T-cell (primary cell): Measurements from ENCODE around the gene OR2M5. TPM values are rescaled to one million over a fixed set of nuclear protein-coding genes. Genes with fewer than 3 reads are reported as not detected.

Source experiments
- ATAC-seq, 4 experiments: fragments of 200-7000 bp in 3 of 4; fragments of 150-1000 bp in 1 of 4; cut with Tn5 transposase; replicated peaks in 1 of 4; 1 replicate in 3 of 4; 2 replicates in 1 of 4; pipeline ENCODE4 v1.10.0; 2021; ENCODE audit warnings: moderate library complexity in 3 of 4, mild to moderate bottlenecking in 2 of 4, moderate number of reproducible peaks in 1 of 4
- CTCF ChIA-PET, 2 donors: fragments of 300-600 bp; sonication (Branson Sonifier 250); formaldehyde crosslinking; loops; one replicate each; lab custom pipeline; 2022; ENCODE audit warnings: antibody characterized with exemption in 2 of 2; lab: Charles Lee
- POLR2A ChIA-PET, 2 donors: fragments of 300-600 bp; sonication (Branson Sonifier 250); formaldehyde crosslinking; loops; one replicate each; lab custom pipeline; 2022; ENCODE audit warnings: antibody characterized with exemption in 2 of 2; lab: Charles Lee
- DNase-seq, 35 experiments: peaks; one replicate each; pipeline versions ENCODE4 v3.0.0 to v3.0.0-alpha.2; 2013 to 2023
- H3K27ac ChIP-seq: one replicate; pipeline ENCODE4 v1.5.1; 2013; ENCODE audit warnings: low read length
- H3K27me3 ChIP-seq, 2 experiments: replicated peaks in 1 of 2; 1 replicate in 1 of 2; 2 replicates in 1 of 2; pipeline versions ENCODE4 v1.6.1 to v1.7.0; 2013; ENCODE audit warnings: low read length in 1 of 2, mixed read lengths in 1 of 2; ENCODE audit not compliant: control insufficient read depth in 2 of 2, insufficient read depth in 2 of 2; ENCODE audit errors: extremely low read depth in 1 of 2
- H3K36me3 ChIP-seq, 2 donors: 1 replicate in 1 of 2; 2 replicates in 1 of 2; pipeline versions ENCODE4 v1.6.1 to v1.7.0; 2013; ENCODE audit warnings: low read length in 1 of 2; ENCODE audit not compliant: control insufficient read depth in 2 of 2, insufficient read depth in 1 of 2; ENCODE audit errors: extremely low read depth in 1 of 2
- H3K4me1 ChIP-seq, 2 experiments: 1 replicate in 1 of 2; 2 replicates in 1 of 2; pipeline versions ENCODE4 v1.6.1 to v1.7.0; 2013; ENCODE audit warnings: low read length in 2 of 2, mixed read lengths in 1 of 2; ENCODE audit not compliant: insufficient read depth in 2 of 2, control insufficient read depth in 1 of 2; ENCODE audit errors: extremely low read depth in 1 of 2
- H3K4me3 ChIP-seq, 2 donors: 1 replicate in 1 of 2; 2 replicates in 1 of 2; pipeline versions ENCODE4 v1.5.1 to v1.7.0; 2013; ENCODE audit warnings: mild to moderate bottlenecking in 2 of 2, low read length in 1 of 2, moderate library complexity in 1 of 2; ENCODE audit not compliant: control insufficient read depth in 1 of 2; ENCODE audit errors: extremely low read depth in 1 of 2
- H3K9me3 ChIP-seq: 2 replicates; pipeline ENCODE4 v1.7.0; 2013
- H3K27ac Mint-ChIP-seq, 2 donors: one replicate each; pipeline ENCODE4 v1.8.0; 2020 to 2021; ENCODE audit warnings: mild to moderate bottlenecking in 2 of 2, mixed read lengths in 2 of 2
- H3K27me3 Mint-ChIP-seq, 2 donors: one replicate each; pipeline ENCODE4 v1.8.0; 2021 to 2022; ENCODE audit warnings: mixed read lengths in 2 of 2
- H3K36me3 Mint-ChIP-seq: one replicate; pipeline ENCODE4 v1.8.0; 2021; ENCODE audit warnings: mixed read lengths
- H3K4me1 Mint-ChIP-seq, 3 donors: one replicate each; pipeline ENCODE4 v1.8.0; 2020 to 2022; ENCODE audit warnings: mixed read lengths in 3 of 3, mild to moderate bottlenecking in 1 of 3
- H3K4me3 Mint-ChIP-seq, 3 donors: one replicate each; pipeline ENCODE4 v1.8.0; 2020 to 2022; ENCODE audit warnings: mild to moderate bottlenecking in 3 of 3, mixed read lengths in 3 of 3, moderate library complexity in 3 of 3
- H3K9me3 Mint-ChIP-seq, 3 donors: one replicate each; pipeline ENCODE4 v1.8.0; 2020 to 2022; ENCODE audit warnings: mixed read lengths in 3 of 3
- WGBS: methylation state at CpG from one replicate; pipeline ENCODE4 v1.1.5; 2013; ENCODE audit warnings: missing lambda C conversion rate; ENCODE audit not compliant: insufficient coverage; 5-methylcytosine and 5-hydroxymethylcytosine counted together
- total RNA-seq, 35 experiments: library from RNA in 6 of 35; stranded (reverse) in 6 of 35; fragments of 120-200 nt in 1 of 35; gene quantifications; one replicate each; pipeline versions ENCODE4 v1.2.1 to v1.2.4 and lab custom pipeline; 2013 to 2026

OR2M5 gene, protein sequence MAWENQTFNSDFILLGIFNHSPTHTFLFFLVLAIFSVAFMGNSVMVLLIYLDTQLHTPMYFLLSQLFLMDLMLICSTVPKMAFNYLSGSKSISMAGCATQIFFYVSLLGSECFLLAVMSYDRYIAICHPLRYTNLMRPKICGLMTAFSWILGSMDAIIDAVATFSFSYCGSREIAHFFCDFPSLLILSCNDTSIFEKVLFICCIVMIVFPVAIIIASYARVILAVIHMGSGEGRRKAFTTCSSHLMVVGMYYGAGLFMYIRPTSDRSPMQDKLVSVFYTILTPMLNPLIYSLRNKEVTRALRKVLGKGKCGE
- total RNA-seq (not detected), total RNA-seq (lab: John Stamatoyannopoulos, UW) (0 reads per million in 29 experiments)
- total RNA-seq (2013), result not detected

DNA sequence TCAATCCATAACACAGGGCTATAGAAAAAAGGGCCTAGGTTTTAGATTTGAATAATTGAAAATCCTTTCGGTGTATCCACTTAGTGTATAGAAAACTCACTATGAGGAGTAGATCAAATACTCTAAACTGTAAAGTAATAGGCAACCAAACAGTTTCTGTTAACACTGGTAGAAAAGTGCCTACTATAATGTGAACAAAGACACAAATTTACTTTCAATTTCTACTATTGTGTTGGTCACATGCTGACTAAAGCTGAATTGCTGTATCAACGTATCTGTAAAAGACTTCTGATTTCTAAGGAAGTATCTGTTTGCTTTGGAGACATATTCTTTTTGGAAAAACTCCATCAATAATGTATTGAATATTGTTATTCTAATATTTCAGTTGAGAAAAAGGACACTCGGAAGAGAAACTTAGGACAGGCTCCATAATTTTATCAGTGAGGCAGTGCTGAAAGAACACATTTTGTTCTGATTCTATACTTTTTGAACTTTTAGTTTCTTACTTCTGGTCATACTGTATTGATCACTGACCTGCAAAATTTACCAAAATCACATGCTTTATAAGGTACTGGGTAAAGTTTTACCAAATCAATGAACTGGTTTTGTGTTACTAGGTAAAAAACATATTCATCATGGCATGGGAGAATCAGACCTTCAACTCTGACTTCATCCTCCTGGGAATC, at the start of gene OR2M5:
OR2M5 (plus strand) TSS at position 636 of the 686 bp plus-strand sequence; CDS start at position 636, 0 bp downstream.
- peaks cover 13 to 23% (median 19%) of the 10 kb centered on the region in 3 donors for H3K9me3 Mint-ChIP-seq
- H3K36me3 Mint-ChIP-seq, result no peaks in the 10 kb centered on the region
- no peaks in the 10 kb centered on the region for H3K27me3 ChIP-seq
- no peak for ATAC-seq
- WGBS, result no CpG with 5 or more reads among the region's 3 CpGs
- H3K9me3 ChIP-seq, result no peaks in the 10 kb centered on the region
- H3K4me3 Mint-ChIP-seq, result no peak within 1 kb of the TSS
- DNase-seq, result no peak
- H3K4me1 ChIP-seq, result no peaks in the 10 kb centered on the region
- H3K4me3 ChIP-seq, result no peak within 1 kb of the TSS
- H3K4me1 Mint-ChIP-seq, result no peaks in the 10 kb centered on the region
- CTCF ChIA-PET, result no interaction called here
- no peaks in the 10 kb centered on the region for H3K27me3 Mint-ChIP-seq
- H3K36me3 ChIP-seq, result no peaks in the 10 kb centered on the region
- no peak within 1 kb of the TSS for H3K27ac ChIP-seq
- no peak within 1 kb of the TSS for H3K27ac Mint-ChIP-seq
- POLR2A ChIA-PET, result no interaction called here

DNA sequence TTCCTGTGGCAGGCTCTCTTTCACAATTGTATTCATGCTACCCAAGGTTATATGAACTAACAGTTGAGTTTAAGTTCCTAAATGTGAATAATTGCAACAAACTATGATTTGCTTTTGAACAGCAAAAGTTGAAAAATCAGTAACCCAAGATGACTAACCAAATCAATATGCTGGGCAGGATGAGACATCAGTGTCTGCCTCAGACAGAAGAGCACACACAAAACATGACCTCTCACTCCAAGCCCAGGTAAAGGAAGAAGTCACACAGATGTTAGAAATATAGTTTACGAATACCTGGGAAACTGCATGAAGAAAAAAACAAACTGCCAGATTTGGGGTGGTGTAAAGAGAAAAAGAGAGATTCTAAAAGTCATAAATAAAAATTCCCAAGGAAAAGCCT, 46.4 kb upstream of the OR2M5 start:
- no peak overlapping the region for H3K27ac Mint-ChIP-seq
- H3K4me3 ChIP-seq, result no peak overlapping the region
- H3K36me3 Mint-ChIP-seq, result no peaks in the 10 kb centered on the region
- WGBS, result no CpG with 5 or more reads among the region's 1 CpG
- CTCF ChIA-PET, result no interaction called here
- no peaks in the 10 kb centered on the region for H3K36me3 ChIP-seq
- no peaks in the 10 kb centered on the region for H3K4me1 Mint-ChIP-seq
- no peaks in the 10 kb centered on the region for H3K9me3 ChIP-seq
- peaks cover 0 to 13% (median 6%) of the 10 kb centered on the region in 3 donors for H3K9me3 Mint-ChIP-seq
- DNase-seq (no peak), ATAC-seq (no peak)
- POLR2A ChIA-PET, result no interaction called here
- H3K27me3 Mint-ChIP-seq, result no peaks in the 10 kb centered on the region
- H3K27ac ChIP-seq, result no peak overlapping the region
- no peaks in the 10 kb centered on the region for H3K4me1 ChIP-seq
- no peak overlapping the region for H3K4me3 Mint-ChIP-seq
- H3K27me3 ChIP-seq, result no peaks in the 10 kb centered on the region

DNA sequence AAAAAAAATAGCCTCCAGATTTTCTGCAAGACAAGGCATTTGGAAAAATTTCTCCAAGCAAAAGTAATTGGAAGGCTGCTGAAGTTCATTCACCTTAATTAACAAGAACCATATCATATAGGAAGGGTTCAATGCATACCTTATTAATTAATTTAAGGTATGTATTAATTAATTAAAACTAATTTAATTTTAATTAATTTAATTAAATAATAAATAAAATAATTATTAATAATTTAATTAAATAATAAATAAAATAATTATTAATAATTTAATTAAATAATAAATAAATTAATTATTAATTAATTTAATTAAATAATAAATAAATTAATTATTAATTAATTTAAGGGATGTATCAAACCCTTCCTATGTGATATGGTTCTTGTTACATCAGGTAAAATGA, 42.1 kb upstream of the OR2M5 start:
- CTCF ChIA-PET, result no interaction called here
- H3K9me3 ChIP-seq, result no peaks in the 10 kb centered on the region
- H3K36me3 ChIP-seq, result no peaks in the 10 kb centered on the region

DNA sequence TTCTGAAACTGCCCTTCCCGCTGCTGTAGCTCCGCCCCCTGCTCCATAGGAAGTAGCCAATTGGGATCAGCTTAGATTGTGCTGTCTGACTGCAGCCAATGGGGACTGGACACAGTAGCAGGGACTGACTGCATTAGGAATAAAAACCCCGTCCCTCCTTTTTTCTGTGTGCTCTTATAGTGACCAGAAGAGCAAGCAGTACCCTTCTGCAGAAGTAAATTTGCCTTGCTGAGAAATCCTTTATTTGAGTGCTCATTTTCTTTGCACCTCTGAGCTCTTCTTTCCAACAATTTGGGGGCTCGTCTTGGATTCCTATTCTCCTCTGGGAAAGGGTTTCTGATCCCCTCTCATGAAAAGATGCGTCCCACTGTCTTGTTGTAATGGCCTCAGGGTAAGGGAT, 33.8 kb upstream of the OR2M5 start:
- Mint-ChIP-seq H3K27me3 (no peaks in the 10 kb centered on the region), H3K9me3 (peaks cover 26 to 37% (median 36%) of the 10 kb centered on the region in 3 donors), H3K27ac (no peak overlapping the region), H3K4me1 (no peaks in the 10 kb centered on the region), H3K36me3 (no peaks in the 10 kb centered on the region), H3K4me3 (no peak overlapping the region)
- Histone ChIP-seq H3K27me3 (no peaks in the 10 kb centered on the region), H3K27ac (no peak overlapping the region), H3K36me3 (no peaks in the 10 kb centered on the region), H3K9me3 (no peaks in the 10 kb centered on the region), H3K4me1 (no peaks in the 10 kb centered on the region), H3K4me3 (no peak overlapping the region)
- ATAC-seq (no peak), DNase-seq (no peak)
- POLR2A ChIA-PET, result no interaction called here
- CTCF ChIA-PET, result no interaction called here
- 93% methylated on average over 3 of the region's 5 CpGs for WGBS

More for the DNA sequence above, 42.1 kb upstream of the OR2M5 start:
- H3K4me3 ChIP-seq, result no peak overlapping the region
- Mint-ChIP-seq H3K4me1 (no peaks in the 10 kb centered on the region), H3K27ac (no peak overlapping the region), H3K9me3 (peaks cover 0 to 21% (median 3%) of the 10 kb centered on the region in 3 donors), H3K36me3 (no peaks in the 10 kb centered on the region), H3K27me3 (no peaks in the 10 kb centered on the region), H3K4me3 (no peak overlapping the region)
- DNase-seq, result no peak
- H3K27ac ChIP-seq, result no peak overlapping the region
- no peaks in the 10 kb centered on the region for H3K4me1 ChIP-seq
- no peak for ATAC-seq
- H3K27me3 ChIP-seq, result no peaks in the 10 kb centered on the region
- POLR2A ChIA-PET, result interaction anchor here in 1 of 2 donors (0.6 kb wide), 1 partner anchor 1732 kb away, joined by 3 read pairs; no protein-coding TSS in a partner anchor

DNA sequence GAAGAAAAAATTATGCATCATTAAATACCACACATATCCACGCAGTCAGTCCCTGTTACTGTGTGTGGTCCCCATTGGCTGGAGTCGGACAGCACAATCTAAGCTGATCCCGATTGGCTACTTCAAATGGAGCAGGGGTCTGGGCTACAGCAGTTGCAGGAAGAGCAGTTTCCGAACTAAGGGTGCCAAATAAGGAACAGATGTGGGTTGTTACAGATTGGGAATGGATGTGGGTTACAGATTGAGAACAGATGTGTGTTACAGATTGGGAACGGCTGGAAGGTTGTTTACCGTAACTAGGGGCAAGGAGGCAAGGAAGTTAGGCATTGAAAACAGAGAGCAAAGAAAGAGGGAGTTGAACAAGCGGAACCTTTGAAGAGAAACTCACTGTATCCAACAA, 30.1 kb upstream of the OR2M5 start:
- POLR2A ChIA-PET, result no interaction called here
- Mint-ChIP-seq H3K27me3 (no peaks in the 10 kb centered on the region), H3K36me3 (no peaks in the 10 kb centered on the region), H3K27ac (no peak overlapping the region), H3K9me3 (peaks cover 16 to 31% (median 30%) of the 10 kb centered on the region in 3 donors), H3K4me1 (no peaks in the 10 kb centered on the region), H3K4me3 (no peak overlapping the region)
- no peaks in the 10 kb centered on the region for H3K9me3 ChIP-seq
- no peak overlapping the region for H3K4me3 ChIP-seq
- DNase-seq, result no peak
- ATAC-seq, result no peak
- CTCF ChIA-PET, result no interaction called here
- no peak overlapping the region for H3K27ac ChIP-seq
- WGBS, result 75% methylated on average over 3 of the region's 7 CpGs
- H3K36me3 ChIP-seq, result no peaks in the 10 kb centered on the region
- H3K27me3 ChIP-seq, result no peaks in the 10 kb centered on the region
- H3K4me1 ChIP-seq, result no peaks in the 10 kb centered on the region

DNA sequence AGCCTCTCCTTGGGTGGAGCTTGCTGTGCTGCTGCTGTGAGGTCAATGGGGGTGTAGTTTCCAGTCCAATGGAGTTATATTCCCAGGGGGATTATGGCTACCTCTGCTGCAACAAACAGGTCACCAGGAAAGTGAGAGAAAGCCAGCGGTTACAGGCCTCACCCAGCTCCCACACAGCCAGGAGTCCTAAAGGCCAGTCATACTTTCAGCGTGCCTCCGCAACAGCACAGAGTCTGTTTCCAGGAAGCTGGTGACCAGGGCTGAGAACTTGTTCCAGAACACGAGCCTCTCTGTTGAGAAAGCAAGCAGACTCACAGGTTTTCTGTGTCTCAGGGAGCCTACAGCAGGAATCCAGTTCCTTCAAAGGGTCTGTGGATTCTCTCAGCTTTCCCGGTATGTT, 17.3 kb upstream of the OR2M5 start:
- CTCF ChIA-PET, result no interaction called here
- H3K9me3 Mint-ChIP-seq, result peaks cover 7 to 24% (median 7%) of the 10 kb centered on the region in 3 donors

More for the DNA sequence above, 17.3 kb upstream of the OR2M5 start:
- no peaks in the 10 kb centered on the region for H3K9me3 ChIP-seq
- POLR2A ChIA-PET, result no interaction called here
- no peaks in the 10 kb centered on the region for H3K4me1 ChIP-seq
- Mint-ChIP-seq H3K36me3 (no peaks in the 10 kb centered on the region), H3K27ac (no peak overlapping the region), H3K4me1 (peaks cover 0 to 5% (median 0%) of the 10 kb centered on the region in 3 donors), H3K27me3 (peaks cover 0 to 3% of the 10 kb centered on the region in 2 donors), H3K4me3 (no peak overlapping the region)
- H3K27me3 ChIP-seq, result peaks cover 0 to 7% of the 10 kb centered on the region in 2 experiments
- ATAC-seq (no peak), DNase-seq (no peak)
- no peak overlapping the region for H3K4me3 ChIP-seq
- no peaks in the 10 kb centered on the region for H3K36me3 ChIP-seq
- WGBS, result 84% methylated on average over 5 of the region's 5 CpGs
- no peak overlapping the region for H3K27ac ChIP-seq
